ENCODE data around the gene DDOST.

GRCh38 chr1:20689645-20690056 is 28.5 kb upstream of the DDOST start:
- TF ChIP-seq CTCF (conservative IDR thresholded peaks at IDR 0.05; ENCODE audit: low read depth in 2 of 2) (no peak), ETS1 (IDR thresholded peaks at IDR 0.05) (no peak), POLR2AphosphoS5 (IDR thresholded peaks at IDR 0.05; ENCODE audit: low read depth) (no peak), JUNB (IDR thresholded peaks at IDR 0.05; ENCODE audit: unreplicated experiment) (no peak), EZH2 (IDR thresholded peaks at IDR 0.05; ENCODE audit: low read depth, unreplicated experiment) (no peak), EZH2phosphoT487 (IDR thresholded peaks at IDR 0.05; ENCODE audit: unreplicated experiment) (no peak), REST (IDR thresholded peaks at IDR 0.05; ENCODE audit: unreplicated experiment) (no peak), STAT1 (IDR thresholded peaks at IDR 0.05; ENCODE audit: unreplicated experiment) (no peak), ZNF114 (CRISPR knock-in tag; IDR thresholded peaks at IDR 0.05) (no peak), CREB1 (CRISPR knock-in tag; IDR thresholded peaks at IDR 0.05; ENCODE audit: low read depth) (no peak), ZNF331 (CRISPR knock-in tag; IDR thresholded peaks at IDR 0.05; ENCODE audit: low read depth) (no peak), NANOG (IDR thresholded peaks at IDR 0.05; ENCODE audit: borderline replicate concordance) (no peak)

Measured in GM23338 (cell line).